Endothelial cell of umbilical vein (primary cell): ENCODE measurements around the gene SEC14L1.

Source experiments
- CTCF ChIP-seq, 2 donors: IDR thresholded peaks; 1 replicate in 1 of 2; 2 replicates in 1 of 2; pipeline ENCODE4 v1.5.1; 2011; ENCODE audit warnings: low read length in 2 of 2, mild to moderate bottlenecking in 2 of 2, moderate library complexity in 2 of 2, control low read depth in 1 of 2, inconsistent platforms in 1 of 2, low read depth in 1 of 2; ENCODE audit not compliant: insufficient read depth in 1 of 2; ENCODE audit errors: extremely low read depth in 1 of 2
- GATA2 ChIP-seq: IDR thresholded peaks from 2 replicates; pipeline ENCODE4 v1.7.0; 2011; ENCODE audit warnings: low read depth, mild to moderate bottlenecking, moderate library complexity, mixed read lengths, low read length; ENCODE audit not compliant: insufficient read length, insufficient read depth
- JUN ChIP-seq: IDR thresholded peaks from 2 replicates; pipeline ENCODE4 v1.6.1; 2011; ENCODE audit warnings: borderline replicate concordance, low read depth; ENCODE audit not compliant: insufficient read length, insufficient read depth
- POLR2A ChIP-seq: IDR thresholded peaks from 2 replicates; pipeline ENCODE4 v1.6.1; 2012; ENCODE audit warnings: low read depth, mild to moderate bottlenecking, control low read depth, low read length

GRCh38 chr17:77178050-77178449, 37.3 kb downstream of the SEC14L1 start:
- no peak for TF ChIP-seq CTCF (IDR thresholded peaks at IDR 0.05; ENCODE audit: extremely low read depth in 1 of 2, insufficient read depth in 1 of 2, low read depth in 1 of 2, low read length in 2 of 2)
- TF ChIP-seq JUN = no peak
- TF ChIP-seq GATA2 = no peak
- TF ChIP-seq POLR2A = no peak
